HEK293 (cell line): ENCODE results near the gene MAN1B1.

ENCODE experiments used
- BCL11B ChIP-seq: fragments of 450-650 bp; formaldehyde crosslinking; IDR thresholded peaks from 2 replicates; pipeline ENCODE4 v1.5.1; 2016; ENCODE audit warnings: low read depth, missing biosample characterization, missing genetic modification characterization
- KLF8 ChIP-seq: fragments of 450-650 bp; formaldehyde crosslinking; IDR thresholded peaks from 2 replicates; pipeline ENCODE4 v1.5.1; 2016; ENCODE audit warnings: missing biosample characterization, missing genetic modification characterization
- KLF9 ChIP-seq: fragments of 450-650 bp; formaldehyde crosslinking; IDR thresholded peaks from 2 replicates; pipeline ENCODE4 v1.5.1; 2016; ENCODE audit warnings: missing biosample characterization, missing genetic modification characterization, low read depth
- SCRT2 ChIP-seq: fragments of 450-650 bp; formaldehyde crosslinking; IDR thresholded peaks from 2 replicates; pipeline ENCODE4 v1.5.1; 2016; ENCODE audit warnings: missing biosample characterization, missing genetic modification characterization
- SETDB1 ChIP-seq: IDR thresholded peaks from one replicate; pipeline ENCODE4 v1.6.1; 2017; ENCODE audit warnings: mild to moderate bottlenecking, low read length, moderate library complexity, mixed read lengths; ENCODE audit not compliant: insufficient read length
- ZBTB17 ChIP-seq: fragments of 450-650 bp; formaldehyde crosslinking; IDR thresholded peaks from 2 replicates; pipeline ENCODE4 v1.5.1; 2016; ENCODE audit warnings: missing biosample characterization, missing genetic modification characterization
- ZBTB8A ChIP-seq: fragments of 450-650 bp; formaldehyde crosslinking; IDR thresholded peaks from 2 replicates; pipeline ENCODE4 v1.5.1; 2016; ENCODE audit warnings: missing biosample characterization, missing genetic modification characterization
- ZNF132 ChIP-seq: fragments of 450-650 bp; formaldehyde crosslinking; IDR thresholded peaks from 2 replicates; pipeline ENCODE4 v1.5.1; 2017; ENCODE audit warnings: missing biosample characterization, missing genetic modification characterization, borderline replicate concordance
- ZNF266 ChIP-seq: fragments of 450-650 bp; formaldehyde crosslinking; IDR thresholded peaks from 2 replicates; pipeline ENCODE4 v1.5.1; 2016; ENCODE audit warnings: missing biosample characterization, missing genetic modification characterization, low read depth
- ZNF324 ChIP-seq: fragments of 450-650 bp; formaldehyde crosslinking; IDR thresholded peaks from 2 replicates; pipeline ENCODE4 v1.5.1; 2016; ENCODE audit warnings: missing biosample characterization, missing genetic modification characterization
- ZNF335 ChIP-seq: fragments of 450-650 bp; formaldehyde crosslinking; conservative IDR thresholded peaks from 2 replicates; pipeline ENCODE4 v1.5.1; 2016; ENCODE audit warnings: missing biosample characterization, missing genetic modification characterization
- ZNF341 ChIP-seq: fragments of 450-650 bp; formaldehyde crosslinking; IDR thresholded peaks from 2 replicates; pipeline ENCODE4; 2016; ENCODE audit warnings: low read depth, missing biosample characterization, missing genetic modification characterization
- ZNF354C ChIP-seq: fragments of 450-650 bp; formaldehyde crosslinking; IDR thresholded peaks from 2 replicates; pipeline ENCODE4 v1.5.1; 2016; ENCODE audit warnings: missing biosample characterization, missing genetic modification characterization, low read depth, borderline replicate concordance
- ZNF426 ChIP-seq: fragments of 450-650 bp; formaldehyde crosslinking; IDR thresholded peaks from 2 replicates; pipeline ENCODE4 v1.5.1; 2017; ENCODE audit warnings: missing biosample characterization, missing genetic modification characterization, mild to moderate bottlenecking, inconsistent platforms, moderate library complexity
- ZNF530 ChIP-seq: fragments of 450-650 bp; formaldehyde crosslinking; IDR thresholded peaks from 2 replicates; pipeline ENCODE4 v1.5.1; 2016; ENCODE audit warnings: low read depth, missing biosample characterization, missing genetic modification characterization
- ZNF544 ChIP-seq: fragments of 450-650 bp; formaldehyde crosslinking; IDR thresholded peaks from 2 replicates; pipeline ENCODE4 v1.5.0; 2017; ENCODE audit warnings: missing biosample characterization, missing genetic modification characterization
- ZNF549 ChIP-seq: fragments of 450-650 bp; IDR thresholded peaks from 2 replicates; pipeline ENCODE4 v1.5.1; 2018; ENCODE audit warnings: missing biosample characterization, missing genetic modification characterization, mild to moderate bottlenecking, inconsistent platforms, moderate library complexity
- ZNF596 ChIP-seq: fragments of 450-650 bp; IDR thresholded peaks from 2 replicates; pipeline ENCODE4 v1.5.0; 2018; ENCODE audit warnings: missing biosample characterization, mild to moderate bottlenecking, missing genetic modification characterization, moderate library complexity
- ZNF600 ChIP-seq: fragments of 450-650 bp; formaldehyde crosslinking; IDR thresholded peaks from 2 replicates; pipeline ENCODE4 v1.5.1; 2016; ENCODE audit warnings: missing biosample characterization, missing genetic modification characterization
- TF ChIP-seq, protein P1 (sequence below): fragments of 450-650 bp; formaldehyde crosslinking; conservative IDR thresholded peaks from 2 replicates; pipeline ENCODE4 v1.5.1; 2016; ENCODE audit warnings: low read depth, missing biosample characterization, missing genetic modification characterization
- TF ChIP-seq, protein P2 (sequence below): fragments of 450-650 bp; formaldehyde crosslinking; IDR thresholded peaks from 2 replicates; pipeline ENCODE4 v1.5.1; 2016; ENCODE audit warnings: missing biosample characterization, missing genetic modification characterization
- TF ChIP-seq, protein P3 (sequence below): fragments of 450-650 bp; formaldehyde crosslinking; IDR thresholded peaks from 2 replicates; pipeline ENCODE4 v1.5.1; 2016; ENCODE audit warnings: missing biosample characterization, missing genetic modification characterization
- TF ChIP-seq, protein P4 (sequence below): fragments of 450-650 bp; IDR thresholded peaks from 2 replicates; pipeline ENCODE4 v1.5.1; 2018; ENCODE audit warnings: missing biosample characterization, missing genetic modification characterization
- TF ChIP-seq, protein P5 (sequence below): fragments of 450-650 bp; formaldehyde crosslinking; IDR thresholded peaks from 2 replicates; pipeline ENCODE4; 2016; ENCODE audit warnings: missing biosample characterization, missing genetic modification characterization
- TF ChIP-seq, protein P6 (sequence below): fragments of 450-650 bp; formaldehyde crosslinking; IDR thresholded peaks from 2 replicates; pipeline ENCODE4 v1.5.1; 2016; ENCODE audit warnings: missing biosample characterization, missing genetic modification characterization, low read depth
- TF ChIP-seq, protein P7 (sequence below): fragments of 450-650 bp; formaldehyde crosslinking; IDR thresholded peaks from 2 replicates; pipeline ENCODE4 v1.5.1; 2016; ENCODE audit warnings: missing biosample characterization, missing genetic modification characterization, borderline replicate concordance

MAN1B1 gene

DNA sequence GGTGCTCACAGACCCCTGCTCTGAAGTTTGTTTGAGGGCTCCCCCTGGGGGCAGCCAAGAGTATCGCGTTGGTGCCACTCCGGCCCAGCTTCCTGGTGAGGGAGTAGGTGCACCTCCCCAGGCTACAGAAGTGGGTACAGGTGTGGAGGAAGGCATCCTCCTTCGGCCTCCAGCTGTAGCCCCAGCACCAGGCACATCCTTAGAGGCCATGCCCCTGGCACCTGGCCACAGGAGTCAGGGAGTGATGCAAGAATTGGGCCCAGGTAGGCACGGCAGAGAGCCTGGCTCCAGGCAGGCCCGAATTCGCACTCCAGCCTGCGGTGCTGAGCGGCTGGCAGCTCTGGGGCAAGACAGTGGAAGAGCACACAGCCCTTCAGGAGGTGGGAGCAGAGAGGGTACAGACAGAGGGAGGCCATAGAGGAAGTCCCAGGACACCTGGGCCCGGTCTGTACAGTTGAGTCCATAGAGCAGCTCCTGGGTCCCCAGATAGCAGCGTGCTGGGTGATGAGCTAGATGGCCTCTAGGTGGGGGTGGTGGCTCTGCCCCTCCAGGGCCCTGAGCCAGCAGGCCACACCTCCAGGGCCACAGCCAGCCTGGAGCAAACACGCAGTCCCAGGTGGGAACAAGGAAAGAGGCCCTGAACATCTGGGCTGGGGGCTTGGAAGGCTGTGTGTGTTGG, 18.8 kb upstream of the MAN1B1 start (continued):
- TF ChIP-seq, protein P1, sequence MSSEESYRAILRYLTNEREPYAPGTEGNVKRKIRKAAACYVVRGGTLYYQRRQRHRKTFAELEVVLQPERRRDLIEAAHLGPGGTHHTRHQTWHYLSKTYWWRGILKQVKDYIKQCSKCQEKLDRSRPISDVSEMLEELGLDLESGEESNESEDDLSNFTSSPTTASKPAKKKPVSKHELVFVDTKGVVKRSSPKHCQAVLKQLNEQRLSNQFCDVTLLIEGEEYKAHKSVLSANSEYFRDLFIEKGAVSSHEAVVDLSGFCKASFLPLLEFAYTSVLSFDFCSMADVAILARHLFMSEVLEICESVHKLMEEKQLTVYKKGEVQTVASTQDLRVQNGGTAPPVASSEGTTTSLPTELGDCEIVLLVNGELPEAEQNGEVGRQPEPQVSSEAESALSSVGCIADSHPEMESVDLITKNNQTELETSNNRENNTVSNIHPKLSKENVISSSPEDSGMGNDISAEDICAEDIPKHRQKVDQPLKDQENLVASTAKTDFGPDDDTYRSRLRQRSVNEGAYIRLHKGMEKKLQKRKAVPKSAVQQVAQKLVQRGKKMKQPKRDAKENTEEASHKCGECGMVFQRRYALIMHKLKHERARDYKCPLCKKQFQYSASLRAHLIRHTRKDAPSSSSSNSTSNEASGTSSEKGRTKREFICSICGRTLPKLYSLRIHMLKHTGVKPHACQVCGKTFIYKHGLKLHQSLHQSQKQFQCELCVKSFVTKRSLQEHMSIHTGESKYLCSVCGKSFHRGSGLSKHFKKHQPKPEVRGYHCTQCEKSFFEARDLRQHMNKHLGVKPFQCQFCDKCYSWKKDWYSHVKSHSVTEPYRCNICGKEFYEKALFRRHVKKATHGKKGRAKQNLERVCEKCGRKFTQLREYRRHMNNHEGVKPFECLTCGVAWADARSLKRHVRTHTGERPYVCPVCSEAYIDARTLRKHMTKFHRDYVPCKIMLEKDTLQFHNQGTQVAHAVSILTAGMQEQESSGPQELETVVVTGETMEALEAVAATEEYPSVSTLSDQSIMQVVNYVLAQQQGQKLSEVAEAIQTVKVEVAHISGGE (tag by site-specific recombination), result 0 out of 2 replicates have a peak, but pooled peaks have one; percentile 23
- TF ChIP-seq, protein P2, sequence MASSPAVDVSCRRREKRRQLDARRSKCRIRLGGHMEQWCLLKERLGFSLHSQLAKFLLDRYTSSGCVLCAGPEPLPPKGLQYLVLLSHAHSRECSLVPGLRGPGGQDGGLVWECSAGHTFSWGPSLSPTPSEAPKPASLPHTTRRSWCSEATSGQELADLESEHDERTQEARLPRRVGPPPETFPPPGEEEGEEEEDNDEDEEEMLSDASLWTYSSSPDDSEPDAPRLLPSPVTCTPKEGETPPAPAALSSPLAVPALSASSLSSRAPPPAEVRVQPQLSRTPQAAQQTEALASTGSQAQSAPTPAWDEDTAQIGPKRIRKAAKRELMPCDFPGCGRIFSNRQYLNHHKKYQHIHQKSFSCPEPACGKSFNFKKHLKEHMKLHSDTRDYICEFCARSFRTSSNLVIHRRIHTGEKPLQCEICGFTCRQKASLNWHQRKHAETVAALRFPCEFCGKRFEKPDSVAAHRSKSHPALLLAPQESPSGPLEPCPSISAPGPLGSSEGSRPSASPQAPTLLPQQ (tag by site-specific recombination), result peak; percentile 46; the same call in 1 of the 2 replicates
- TF ChIP-seq SCRT2 (tag by site-specific recombination) (no peak), ZBTB17 (tag by site-specific recombination) (peak; percentile 65), ZBTB8A (peak; percentile 25; the same call in 1 of the 2 replicates), ZNF549 (tag by site-specific recombination) (no peak), KLF8 (tag by site-specific recombination) (no peak), BCL11B (no peak), SETDB1 (no peak), ZNF266 (tag by site-specific recombination) (no peak), ZNF600 (peak; percentile 72), ZNF341 (peak; percentile 98), ZNF530 (no peak), ZNF544 (tag by site-specific recombination) (no peak), ZNF335 (tag by site-specific recombination) (peak; percentile 42; the same call in 1 of the 2 replicates), ZNF354C (tag by site-specific recombination) (no peak), KLF9 (peak; percentile 55; the same call in 1 of the 2 replicates), ZNF426 (tag by site-specific recombination) (no peak), ZNF132 (tag by site-specific recombination) (no peak), ZNF596 (tag by site-specific recombination) (no peak), ZNF324 (0 out of 2 replicates have a peak, but pooled peaks have one; percentile 32)
- TF ChIP-seq, protein P3, sequence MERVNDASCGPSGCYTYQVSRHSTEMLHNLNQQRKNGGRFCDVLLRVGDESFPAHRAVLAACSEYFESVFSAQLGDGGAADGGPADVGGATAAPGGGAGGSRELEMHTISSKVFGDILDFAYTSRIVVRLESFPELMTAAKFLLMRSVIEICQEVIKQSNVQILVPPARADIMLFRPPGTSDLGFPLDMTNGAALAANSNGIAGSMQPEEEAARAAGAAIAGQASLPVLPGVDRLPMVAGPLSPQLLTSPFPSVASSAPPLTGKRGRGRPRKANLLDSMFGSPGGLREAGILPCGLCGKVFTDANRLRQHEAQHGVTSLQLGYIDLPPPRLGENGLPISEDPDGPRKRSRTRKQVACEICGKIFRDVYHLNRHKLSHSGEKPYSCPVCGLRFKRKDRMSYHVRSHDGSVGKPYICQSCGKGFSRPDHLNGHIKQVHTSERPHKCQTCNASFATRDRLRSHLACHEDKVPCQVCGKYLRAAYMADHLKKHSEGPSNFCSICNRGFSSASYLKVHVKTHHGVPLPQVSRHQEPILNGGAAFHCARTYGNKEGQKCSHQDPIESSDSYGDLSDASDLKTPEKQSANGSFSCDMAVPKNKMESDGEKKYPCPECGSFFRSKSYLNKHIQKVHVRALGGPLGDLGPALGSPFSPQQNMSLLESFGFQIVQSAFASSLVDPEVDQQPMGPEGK (tag by site-specific recombination), result peak; percentile 74; the same call in 1 of the 2 replicates
- TF ChIP-seq, protein P4, sequence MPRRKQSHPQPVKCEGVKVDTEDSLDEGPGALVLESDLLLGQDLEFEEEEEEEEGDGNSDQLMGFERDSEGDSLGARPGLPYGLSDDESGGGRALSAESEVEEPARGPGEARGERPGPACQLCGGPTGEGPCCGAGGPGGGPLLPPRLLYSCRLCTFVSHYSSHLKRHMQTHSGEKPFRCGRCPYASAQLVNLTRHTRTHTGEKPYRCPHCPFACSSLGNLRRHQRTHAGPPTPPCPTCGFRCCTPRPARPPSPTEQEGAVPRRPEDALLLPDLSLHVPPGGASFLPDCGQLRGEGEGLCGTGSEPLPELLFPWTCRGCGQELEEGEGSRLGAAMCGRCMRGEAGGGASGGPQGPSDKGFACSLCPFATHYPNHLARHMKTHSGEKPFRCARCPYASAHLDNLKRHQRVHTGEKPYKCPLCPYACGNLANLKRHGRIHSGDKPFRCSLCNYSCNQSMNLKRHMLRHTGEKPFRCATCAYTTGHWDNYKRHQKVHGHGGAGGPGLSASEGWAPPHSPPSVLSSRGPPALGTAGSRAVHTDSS (tag by site-specific recombination), result no peak
- TF ChIP-seq, protein P5, sequence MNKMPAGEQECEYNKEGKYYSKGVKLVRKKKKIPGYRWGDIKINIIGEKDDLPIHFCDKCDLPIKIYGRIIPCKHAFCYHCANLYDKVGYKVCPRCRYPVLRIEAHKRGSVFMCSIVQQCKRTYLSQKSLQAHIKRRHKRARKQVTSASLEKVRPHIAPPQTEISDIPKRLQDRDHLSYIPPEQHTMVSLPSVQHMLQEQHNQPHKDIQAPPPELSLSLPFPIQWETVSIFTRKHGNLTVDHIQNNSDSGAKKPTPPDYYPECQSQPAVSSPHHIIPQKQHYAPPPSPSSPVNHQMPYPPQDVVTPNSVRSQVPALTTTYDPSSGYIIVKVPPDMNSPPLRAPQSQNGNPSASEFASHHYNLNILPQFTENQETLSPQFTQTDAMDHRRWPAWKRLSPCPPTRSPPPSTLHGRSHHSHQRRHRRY (tag by site-specific recombination), result no peak
- TF ChIP-seq, protein P6, sequence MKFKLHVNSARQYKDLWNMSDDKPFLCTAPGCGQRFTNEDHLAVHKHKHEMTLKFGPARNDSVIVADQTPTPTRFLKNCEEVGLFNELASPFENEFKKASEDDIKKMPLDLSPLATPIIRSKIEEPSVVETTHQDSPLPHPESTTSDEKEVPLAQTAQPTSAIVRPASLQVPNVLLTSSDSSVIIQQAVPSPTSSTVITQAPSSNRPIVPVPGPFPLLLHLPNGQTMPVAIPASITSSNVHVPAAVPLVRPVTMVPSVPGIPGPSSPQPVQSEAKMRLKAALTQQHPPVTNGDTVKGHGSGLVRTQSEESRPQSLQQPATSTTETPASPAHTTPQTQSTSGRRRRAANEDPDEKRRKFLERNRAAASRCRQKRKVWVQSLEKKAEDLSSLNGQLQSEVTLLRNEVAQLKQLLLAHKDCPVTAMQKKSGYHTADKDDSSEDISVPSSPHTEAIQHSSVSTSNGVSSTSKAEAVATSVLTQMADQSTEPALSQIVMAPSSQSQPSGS (tag by site-specific recombination), result no peak
- TF ChIP-seq, protein P7, sequence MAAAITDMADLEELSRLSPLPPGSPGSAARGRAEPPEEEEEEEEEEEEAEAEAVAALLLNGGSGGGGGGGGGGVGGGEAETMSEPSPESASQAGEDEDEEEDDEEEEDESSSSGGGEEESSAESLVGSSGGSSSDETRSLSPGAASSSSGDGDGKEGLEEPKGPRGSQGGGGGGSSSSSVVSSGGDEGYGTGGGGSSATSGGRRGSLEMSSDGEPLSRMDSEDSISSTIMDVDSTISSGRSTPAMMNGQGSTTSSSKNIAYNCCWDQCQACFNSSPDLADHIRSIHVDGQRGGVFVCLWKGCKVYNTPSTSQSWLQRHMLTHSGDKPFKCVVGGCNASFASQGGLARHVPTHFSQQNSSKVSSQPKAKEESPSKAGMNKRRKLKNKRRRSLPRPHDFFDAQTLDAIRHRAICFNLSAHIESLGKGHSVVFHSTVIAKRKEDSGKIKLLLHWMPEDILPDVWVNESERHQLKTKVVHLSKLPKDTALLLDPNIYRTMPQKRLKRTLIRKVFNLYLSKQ, result no peak
